IPS DF 4.7 (cell line): ENCODE measurements around the gene KIF2A.

Experiments
- DNase-seq: peaks from one replicate; pipeline ENCODE4 v3.0.0-alpha.2; 2013; ENCODE audit warnings: low spot score; ENCODE audit errors: extremely low read depth

Gene KIF2A

GRCh38 chr5:62327138-62328053 lies 21.4 kb downstream of the KIF2A start:
- DNase-seq, result no peak

GRCh38 chr5:62328772-62329491 lies 22.9 kb downstream of the KIF2A start:
- DNase-seq, result no peak

GRCh38 chr5:62330302-62330701 lies 24.3 kb downstream of the KIF2A start:
- DNase-seq, result no peak

- no peak for DNase-seq
These were observed 25.9 kb downstream of the KIF2A start for GRCh38 chr5:62331921-62332320.

- DNase-seq, result no peak
These were observed 27.3 kb downstream of the KIF2A start for GRCh38 chr5:62333250-62333794.

GRCh38 chr5:62334082-62334481 lies 28.1 kb downstream of the KIF2A start:
- no peak for DNase-seq

- no peak for DNase-seq
These were observed 34.4 kb downstream of the KIF2A start for GRCh38 chr5:62340392-62340791.

GRCh38 chr5:62340979-62341378 lies 35.0 kb downstream of the KIF2A start:
- no peak for DNase-seq

- no peak for DNase-seq
These were observed 35.9 kb downstream of the KIF2A start for GRCh38 chr5:62341783-62342475.

GRCh38 chr5:62342476-62342837 lies 36.5 kb downstream of the KIF2A start:
- DNase-seq, result no peak

GRCh38 chr5:62343428-62343827 lies 37.4 kb downstream of the KIF2A start:
- DNase-seq, result no peak

GRCh38 chr5:62346748-62347147 lies 40.7 kb downstream of the KIF2A start:
- DNase-seq, result no peak

GRCh38 chr5:62347928-62348327 lies 41.9 kb downstream of the KIF2A start:
- DNase-seq, result no peak

- no peak for DNase-seq
These were observed 42.9 kb downstream of the KIF2A start for GRCh38 chr5:62348723-62349481.

GRCh38 chr5:62354028-62354874 lies 48.2 kb downstream of the KIF2A start:
- no peak for DNase-seq

- no peak for DNase-seq
These were observed 56.7 kb downstream of the KIF2A start for GRCh38 chr5:62362701-62363100.

GRCh38 chr5:62369039-62369438 lies 63.0 kb downstream of the KIF2A start:
- no peak for DNase-seq

GRCh38 chr5:62371409-62371808 lies 65.4 kb downstream of the KIF2A start:
- DNase-seq, result no peak

GRCh38 chr5:62372600-62372999 lies 66.6 kb downstream of the KIF2A start:
- no peak for DNase-seq

GRCh38 chr5:62373382-62373781 lies 67.4 kb downstream of the KIF2A start:
- DNase-seq, result no peak
